NCI-H2107 (cell line): Measurements from ENCODE around the gene YARS1.
"Not testable (repeated sequence)": the region's sequence is repeated elsewhere in the genome, so short reads cannot be mapped to it uniquely, and the experiment has no call there.

Experiments used
- DNase-seq: peaks from one replicate; lab custom pipeline; 2025; lab: John Stamatoyannopoulos, UW

The YARS1 gene

GRCh38 chr1:32816676-32817158 is 441 bp downstream of the YARS1 start:
- DNase-seq: no peak

- no peak for DNase-seq
Measured at GRCh38 chr1:32813941-32814739, 3.0 kb downstream of the YARS1 start.

- no peak for DNase-seq
Measured at GRCh38 chr1:32811917-32812316, 5.2 kb downstream of the YARS1 start.

- no peak for DNase-seq
Measured at GRCh38 chr1:32811265-32811664, 5.9 kb downstream of the YARS1 start.

- no peak for DNase-seq
Measured at GRCh38 chr1:32810358-32810757, 6.8 kb downstream of the YARS1 start.

GRCh38 chr1:32808580-32808979 is 8.6 kb downstream of the YARS1 start:
- DNase-seq: no peak

- no peak for DNase-seq
Measured at GRCh38 chr1:32806910-32807523, 10.1 kb downstream of the YARS1 start.

- no peak for DNase-seq
Measured at GRCh38 chr1:32806290-32806689, 10.9 kb downstream of the YARS1 start.

- not testable (repeated sequence) for DNase-seq
Measured at GRCh38 chr1:32804460-32804859, 12.7 kb downstream of the YARS1 start.

- no peak for DNase-seq
Measured at GRCh38 chr1:32801096-32801715, 16.0 kb downstream of the YARS1 start.

GRCh38 chr1:32798679-32799416 is 18.3 kb downstream of the YARS1 start:
- no peak for DNase-seq

GRCh38 chr1:32798191-32798590 is 19.0 kb downstream of the YARS1 start:
- DNase-seq: no peak

- no peak for DNase-seq
Measured at GRCh38 chr1:32797456-32797855, 19.7 kb downstream of the YARS1 start.

- DNase-seq: not testable (repeated sequence)
Measured at GRCh38 chr1:32795763-32796162, 21.4 kb downstream of the YARS1 start.

- DNase-seq: no peak
Measured at GRCh38 chr1:32791881-32792280, 25.3 kb downstream of the YARS1 start.

GRCh38 chr1:32789356-32789755 is 27.8 kb downstream of the YARS1 start:
- DNase-seq: not testable (repeated sequence)

GRCh38 chr1:32786856-32787255 is 30.3 kb downstream of the YARS1 start:
- no peak for DNase-seq

- DNase-seq: no peak
Measured at GRCh38 chr1:32784817-32785216, 32.3 kb downstream of the YARS1 start.

- no peak for DNase-seq
Measured at GRCh38 chr1:32783851-32784250, 33.3 kb downstream of the YARS1 start.

- DNase-seq: no peak
Measured at GRCh38 chr1:32782086-32782485, 35.1 kb downstream of the YARS1 start.

- DNase-seq: peak; percentile 21
Measured at GRCh38 chr1:32780628-32781234, 36.4 kb downstream of the YARS1 start.

- no peak for DNase-seq
Measured at GRCh38 chr1:32780005-32780404, 37.2 kb downstream of the YARS1 start.
